Umbilical cord (tissue), 2 donors: ENCODE measurements around the gene GNAI2. TPM values are rescaled to one million over a fixed set of nuclear protein-coding genes. Genes with fewer than 3 reads are reported as not detected.
A peak's percentile ranks its signal among the peaks of the same experiment; 100 is the strongest.
"Not testable (repeated sequence)": the region's sequence is repeated elsewhere in the genome, so short reads cannot be mapped to it uniquely, and the experiment has no call there.

ENCODE experiments used
- DNase-seq: peaks from one replicate; pipeline ENCODE4 v3.0.0-alpha.2; 2015; ENCODE audit warnings: low spot score
- total RNA-seq: library from RNA; depleted of rRNA; stranded (reverse); fragments of >200 nt; gene quantifications from one replicate; pipeline ENCODE4 v1.2.3, GENCODE V29; 2014; ENCODE audit warnings: low replicate concordance; ENCODE audit not compliant: insufficient read depth

GNAI2 gene
- total RNA-seq, 1 donor from 2014 or later: 93.9 TPM

- DNase-seq: peak; percentile 99
Measured at GRCh38 chr3:50264383-50264963, 28.5 kb downstream of the GNAI2 start.

GRCh38 chr3:50264964-50265485 is 29.0 kb downstream of the GNAI2 start:
- no peak for DNase-seq

GRCh38 chr3:50265571-50265970 is 29.6 kb downstream of the GNAI2 start:
- DNase-seq: no peak

- DNase-seq: no peak
Measured at GRCh38 chr3:50266017-50266416, 30.0 kb downstream of the GNAI2 start.

- no peak for DNase-seq
Measured at GRCh38 chr3:50266836-50267235, 30.8 kb downstream of the GNAI2 start.

GRCh38 chr3:50267280-50267913 is 31.4 kb downstream of the GNAI2 start:
- peak; percentile 82 for DNase-seq

GRCh38 chr3:50268276-50268675 is 32.3 kb downstream of the GNAI2 start:
- DNase-seq: no peak

- peak; percentile 80 for DNase-seq
Measured at GRCh38 chr3:50268703-50269451, 32.9 kb downstream of the GNAI2 start, which contains the start of gene SEMA3B. SEMA3B (plus strand) TSS chr3:50269147; CDS start chr3:50269241, 94 bp downstream.

GRCh38 chr3:50269460-50269859 is 33.5 kb downstream of the GNAI2 start:
- no peak for DNase-seq

- no peak for DNase-seq
Measured at GRCh38 chr3:50269977-50270413, 34.0 kb downstream of the GNAI2 start.

- DNase-seq: no peak
Measured at GRCh38 chr3:50270422-50271224, 34.6 kb downstream of the GNAI2 start.

GRCh38 chr3:50271314-50271936 is 35.4 kb downstream of the GNAI2 start:
- no peak for DNase-seq

- not testable (repeated sequence) for DNase-seq
Measured at GRCh38 chr3:50272538-50272910, 36.5 kb downstream of the GNAI2 start.

- peak; percentile 69 for DNase-seq
Measured at GRCh38 chr3:50272911-50273688, 37.1 kb downstream of the GNAI2 start.

GRCh38 chr3:50273689-50274065 is 37.7 kb downstream of the GNAI2 start:
- DNase-seq: no peak

GRCh38 chr3:50274371-50275104 is 38.5 kb downstream of the GNAI2 start:
- no peak for DNase-seq

GRCh38 chr3:50275141-50275995 is 39.4 kb downstream of the GNAI2 start:
- DNase-seq: no peak

- DNase-seq: no peak
Measured at GRCh38 chr3:50275996-50276761, 40.2 kb downstream of the GNAI2 start.
